ENCODE data around the gene CDH4. TPM values are rescaled to one million over a fixed set of nuclear protein-coding genes. Genes with fewer than 3 reads are reported as not detected.

The CDH4 gene
- total and polyA plus RNA-seq, 9 of the 15 experiments (the other 6 are each of a cell fraction or from before 2014, with no cell fraction given), result 0.04 TPM; not detected in 8

DNA sequence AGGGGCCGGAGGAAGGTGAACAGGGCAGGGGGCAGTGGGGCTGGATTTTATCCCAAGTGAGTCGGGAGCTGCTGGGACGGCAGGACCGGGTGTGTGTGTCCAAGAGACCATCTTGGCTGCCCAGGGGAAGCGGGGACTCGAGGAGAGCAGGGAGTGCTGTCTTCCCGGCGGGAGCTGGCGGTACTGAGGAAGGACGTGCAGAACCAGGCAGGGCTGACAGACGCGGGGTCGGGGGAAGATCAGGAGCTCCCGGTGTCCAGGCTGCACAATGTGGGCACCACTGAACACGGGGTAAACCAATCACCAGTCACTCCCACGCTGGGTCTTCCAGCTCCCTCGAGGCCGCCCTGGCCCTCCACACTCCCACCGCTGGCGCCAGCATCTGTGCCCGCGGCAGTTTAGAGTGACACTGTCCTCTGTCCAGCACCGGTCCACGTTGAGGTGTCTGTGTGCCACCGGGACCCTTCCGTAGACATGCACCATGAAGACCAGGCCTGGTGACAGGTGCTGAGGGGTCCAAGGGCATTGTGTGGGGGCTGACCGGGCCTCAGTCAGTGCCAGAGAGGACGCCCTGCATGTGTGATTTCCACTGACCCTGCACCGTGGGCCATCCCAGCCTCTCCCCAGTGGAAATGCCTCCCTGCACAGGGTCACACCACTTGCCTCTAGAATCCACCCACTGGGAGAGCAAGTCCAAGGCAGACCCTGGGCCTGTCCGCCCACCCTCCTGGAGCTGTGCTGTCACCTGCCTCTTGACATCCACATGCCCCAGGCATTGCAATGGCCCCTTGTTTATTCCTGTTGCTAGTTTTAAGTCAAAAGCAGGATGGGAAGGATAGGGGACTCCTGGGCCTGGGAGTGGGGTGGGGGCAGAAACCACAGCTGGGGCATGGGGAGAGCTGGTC lies 411.7 kb downstream of the CDH4 start:
- POLR2A ChIA-PET, result interaction anchor here (0.6 kb wide), 2 partner anchors 25 to 204 kb away, joined by 3 read pairs; no protein-coding TSS in a partner anchor
- Histone ChIP-seq H3K27me3 (ENCODE audit: control insufficient read depth in 2 of 2, insufficient read depth in 2 of 2, low read length in 2 of 2) (peaks cover 15 to 83% of the 10 kb centered on the region in 2 experiments; a peak in 3 of 5 replicates), H3K4me1 (replicated peaks in 1 of 2; ENCODE audit: control insufficient read depth in 2 of 2, insufficient read depth in 2 of 2, low read length in 2 of 2) (no peaks in the 10 kb centered on the region), H3K27ac (ENCODE audit: extremely low read depth, low read depth, low read length) (no peak overlapping the region), H3K9ac (ENCODE audit: insufficient read depth in 1 of 2, low read depth in 2 of 2, low read length in 2 of 2) (no peak overlapping the region; a peak in 1 of 4 replicates), H3K4me3 (no peak overlapping the region), H2AFZ (ENCODE audit: low read depth, low read length) (no peak overlapping the region), H3K9me1 (ENCODE audit: control insufficient read depth, insufficient read depth, low read length) (no peaks in the 10 kb centered on the region), H3K36me3 (ENCODE audit: control insufficient read depth, insufficient read depth, low read length) (no peaks in the 10 kb centered on the region), H4K20me1 (replicated peaks; ENCODE audit: control insufficient read depth, insufficient read depth, low read length) (peaks cover 10% of the 10 kb centered on the region), H3K9me3 (replicated peaks; ENCODE audit: control insufficient read depth, insufficient read depth, low read depth, low read length) (no peaks in the 10 kb centered on the region), H3K4me2 (ENCODE audit: insufficient read depth, low read length) (no peak overlapping the region), H3K79me2 (ENCODE audit: control insufficient read depth, insufficient read depth, low read length) (no peaks in the 10 kb centered on the region)
- intact Hi-C loops (cut with micrococcal nuclease), result no loop called here
- TF ChIP-seq DDX20 (tag; IDR thresholded peaks at IDR 0.05; ENCODE audit: low read depth) (no peak), CREBBP (IDR thresholded peaks at IDR 0.05; ENCODE audit: low read depth, low read length) (no peak), NELFE (IDR thresholded peaks at IDR 0.05; ENCODE audit: insufficient read depth, insufficient read length) (no peak), HMG20A (CRISPR knock-in tag; conservative IDR thresholded peaks at IDR 0.05) (no peak)
- WGBS (ENCODE audit: insufficient coverage, low coverage, missing lambda C conversion rate), result under 1% methylated on average over 29 of the region's 30 CpGs
- BruUV-seq (replicated peaks), result no TSS peak
- no peak for DNase-seq (ENCODE audit: extremely low read depth in 1 of 4, low spot score in 3 of 4)
- no peak for ATAC-seq
- in situ Hi-C loops (cut with MboI), result no loop called here
- no peak for FAIRE-seq
- CTCF ChIA-PET (ENCODE audit: low intra/inter-chr PET ratio), result no interaction called here
